Left lung (tissue), 10 donors: ENCODE data around the gene DNAJB13. TPM values are rescaled to one million over a fixed set of nuclear protein-coding genes. Genes with fewer than 3 reads are reported as not detected.

Experiments
- ATAC-seq: fragments of 200-7000 bp; cut with Tn5 transposase; one replicate; pipeline ENCODE4 v1.9.1; 2020; ENCODE audit warnings: moderate library complexity
- DNase-seq, 4 donors: peaks; one replicate each; pipeline ENCODE4 v3.0.0-alpha.2; 2013 to 2020
- H3K27ac ChIP-seq, 2 donors: fragments of 200-600 bp; sonication (generic) in 1 of 2; one replicate each; pipeline versions ENCODE4 v1.5.0 to v1.8.0; 2020 to 2021
- H3K27me3 ChIP-seq, 2 donors: fragments of 200-600 bp; sonication (generic) in 1 of 2; one replicate each; pipeline versions ENCODE4 v1.5.0 to v1.8.0; 2020 to 2021
- H3K36me3 ChIP-seq, 2 donors: fragments of 200-600 bp; sonication (generic) in 1 of 2; one replicate each; pipeline versions ENCODE4 v1.5.0 to v1.8.0; 2020 to 2021
- H3K4me1 ChIP-seq, 2 donors: fragments of 200-600 bp; one replicate each; pipeline ENCODE4 v1.8.0; 2021
- H3K4me3 ChIP-seq, 2 donors: fragments of 200-600 bp; sonication (generic) in 1 of 2; one replicate each; pipeline versions ENCODE4 v1.5.0 to v1.8.0; 2020 to 2021; ENCODE audit warnings: mild to moderate bottlenecking in 1 of 2
- H3K9me3 ChIP-seq, 2 donors: fragments of 200-600 bp; sonication (generic) in 1 of 2; one replicate each; pipeline versions ENCODE4 v1.5.0 to v1.8.0; 2020 to 2021
- CTCF ChIP-seq, 2 donors: fragments of 200-600 bp; sonication (generic) in 1 of 2; IDR thresholded peaks; one replicate each; pipeline versions ENCODE4 v1.5.0 to v1.8.0; 2021; ENCODE audit warnings: antibody characterized with exemption in 2 of 2
- intact Hi-C, 2 donors: fragments of 100-400 bp; cut with DNase I; formaldehyde crosslinking; loops; one replicate each; pipeline versions ENCODE4 v1.11.2 to v1.14.2; 2022
- polyA plus RNA-seq, 6 donors: library from polyadenylated mRNA; unstranded; fragments of 120-200 nt; gene quantifications; one replicate each; pipeline ENCODE4 v1.2.1, GENCODE V29; 2013; ENCODE audit not compliant: insufficient read length in 6 of 6
- total RNA-seq, 2 donors: library from RNA; stranded (reverse); fragmentation: NEBNext Ultra II Directional; extraction: Animal tissue kit (Norgen Biotek cat#: 25700); gene quantifications; one replicate each; pipeline ENCODE4 v1.2.1, GENCODE V29; 2021
- donor health status: DM: no; HTN: yes; CAD: no.
- donor health status: DM: no; HTN: no; CAD: no.

Gene DNAJB13
- total and polyA plus RNA-seq, 8 donors, result 0.78 to 4.8 (median 2.9) TPM

GRCh38 chr11:73957654-73958361 lies 7.0 kb downstream of the DNAJB13 start:
- no peak overlapping the region for H3K27ac ChIP-seq
- no peak for ATAC-seq
- intact Hi-C loops, result no loop called here
- TF ChIP-seq CTCF (IDR thresholded peaks at IDR 0.05), result no peak
- H3K9me3 ChIP-seq, result no peaks in the 10 kb centered on the region
- no peak overlapping the region for H3K4me3 ChIP-seq
- DNase-seq, result no peak
- no peaks in the 10 kb centered on the region for H3K36me3 ChIP-seq
- no peaks in the 10 kb centered on the region for H3K4me1 ChIP-seq
- peaks cover 0 to 19% of the 10 kb centered on the region in 2 donors for H3K27me3 ChIP-seq

DNA sequence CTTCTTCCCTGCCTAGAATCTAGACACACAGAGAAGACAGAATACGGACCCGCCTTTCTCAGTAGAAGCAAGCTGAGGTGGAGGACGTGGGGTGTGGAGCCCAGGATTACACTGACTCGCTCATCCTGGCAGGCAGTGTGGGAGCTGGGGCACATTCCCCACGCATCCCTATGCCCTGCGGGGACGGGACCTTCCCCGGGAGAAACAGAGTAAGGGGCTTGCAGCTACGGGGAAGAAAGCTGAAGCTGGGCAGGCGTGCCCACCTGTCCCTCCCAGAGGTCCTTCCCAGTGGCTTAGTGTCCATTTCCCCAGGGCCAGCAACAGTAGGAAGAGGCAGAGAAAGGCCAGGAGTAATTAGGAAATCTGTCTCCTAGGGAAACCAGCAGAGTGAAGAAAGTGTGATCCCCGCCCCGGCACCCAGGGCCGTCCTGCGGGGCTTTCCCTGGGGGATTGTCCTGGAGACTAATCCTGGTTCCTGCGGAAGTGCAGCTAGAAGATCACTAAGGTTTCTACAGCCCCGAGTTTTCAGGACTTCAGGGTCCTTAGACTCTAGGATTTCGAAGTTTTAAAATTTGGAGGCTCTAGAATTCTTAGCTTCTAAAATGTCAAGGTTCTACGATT lies 7.8 kb downstream of the DNAJB13 start:
- H3K36me3 ChIP-seq, result no peaks in the 10 kb centered on the region
- ATAC-seq (no peak), DNase-seq (no peak)
- intact Hi-C loops, result no loop called here
- H3K4me3 ChIP-seq, result no peak overlapping the region
- no peaks in the 10 kb centered on the region for H3K9me3 ChIP-seq
- no peak for TF ChIP-seq CTCF (IDR thresholded peaks at IDR 0.05)
- no peak overlapping the region for H3K27ac ChIP-seq
- H3K27me3 ChIP-seq, result peaks cover 0 to 19% of the 10 kb centered on the region in 2 donors
- no peaks in the 10 kb centered on the region for H3K4me1 ChIP-seq

GRCh38 chr11:73961321-73961720 lies 10.5 kb downstream of the DNAJB13 start:
- ATAC-seq (no peak), DNase-seq (no peak)
- H3K4me3 ChIP-seq, result no peak overlapping the region
- no peaks in the 10 kb centered on the region for H3K36me3 ChIP-seq
- no peak for TF ChIP-seq CTCF (IDR thresholded peaks at IDR 0.05)
- intact Hi-C loops, result no loop called here
- H3K27ac ChIP-seq, result no peak overlapping the region
- H3K4me1 ChIP-seq, result peaks cover 0 to 3% of the 10 kb centered on the region in 2 donors
- no peaks in the 10 kb centered on the region for H3K9me3 ChIP-seq
- H3K27me3 ChIP-seq, result peaks cover 0 to 17% of the 10 kb centered on the region in 2 donors

- H3K4me3 ChIP-seq, result no peak overlapping the region
- H3K9me3 ChIP-seq, result no peaks in the 10 kb centered on the region
- DNase-seq (no peak), ATAC-seq (no peak)
- TF ChIP-seq CTCF (IDR thresholded peaks at IDR 0.05), result no peak
- intact Hi-C loops, result no loop called here
- H3K27ac ChIP-seq, result no peak overlapping the region
- H3K4me1 ChIP-seq, result peaks cover 0 to 3% of the 10 kb centered on the region in 2 donors
- H3K36me3 ChIP-seq, result no peaks in the 10 kb centered on the region
- peaks cover 0 to 9% of the 10 kb centered on the region in 2 donors for H3K27me3 ChIP-seq
These were observed 11.4 kb downstream of the DNAJB13 start for GRCh38 chr11:73962101-73962705.

DNA sequence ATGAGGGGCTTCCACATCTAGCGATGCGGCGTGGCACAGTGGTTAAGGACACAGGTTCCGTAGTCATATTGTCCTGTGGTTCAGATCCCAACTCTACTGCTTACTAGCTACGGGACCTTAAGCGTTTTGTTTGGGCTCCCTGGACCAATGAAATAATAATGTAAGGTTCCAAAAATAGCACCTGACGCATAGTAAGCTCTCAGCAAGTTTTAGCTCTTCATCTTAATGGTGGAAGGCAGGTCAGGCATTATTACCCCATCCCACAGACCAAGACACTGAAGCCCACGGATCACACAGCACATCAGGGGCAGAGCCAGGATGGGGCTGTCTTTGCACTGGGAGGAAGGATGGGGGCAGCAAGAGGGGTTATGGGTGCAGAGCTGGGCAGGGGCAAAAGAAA lies 13.0 kb downstream of the DNAJB13 start:
- no peaks in the 10 kb centered on the region for H3K27me3 ChIP-seq
- H3K36me3 ChIP-seq, result no peaks in the 10 kb centered on the region
- DNase-seq (no peak), ATAC-seq (no peak)
- no peak overlapping the region for H3K4me3 ChIP-seq
- intact Hi-C loops, result no loop called here
- H3K27ac ChIP-seq, result no peak overlapping the region
- peaks cover 0 to 3% of the 10 kb centered on the region in 2 donors for H3K4me1 ChIP-seq
- TF ChIP-seq CTCF (IDR thresholded peaks at IDR 0.05), result no peak
- H3K9me3 ChIP-seq, result no peaks in the 10 kb centered on the region
